GM23248 (cell line): Measurements from ENCODE around the gene RNF166. TPM values are rescaled to one million over a fixed set of nuclear protein-coding genes. Genes with fewer than 3 reads are reported as not detected.

Source experiments
- DNase-seq: peaks from one replicate; pipeline ENCODE4 v3.0.0-alpha.2; 2015
- H2AFZ ChIP-seq: fragments of 200-600 bp; sonication (generic); 2 replicates; pipeline ENCODE4 v1.6.1; 2016; ENCODE audit warnings: antibody characterized with exemption
- H3F3A ChIP-seq: fragments of 200-600 bp; sonication (generic); 2 replicates; pipeline ENCODE4 v1.6.1; 2016; ENCODE audit warnings: mild to moderate bottlenecking, antibody characterized with exemption, mixed run types; ENCODE audit not compliant: insufficient read depth
- H3K27ac ChIP-seq: fragments of 200-600 bp; sonication (generic); 2 replicates; pipeline ENCODE4 v1.5.1; 2016; ENCODE audit warnings: mild to moderate bottlenecking
- H3K27me3 ChIP-seq: fragments of 200-600 bp; sonication (generic); replicated peaks from 2 replicates; pipeline ENCODE4 v1.6.1; 2016; ENCODE audit warnings: mild to moderate bottlenecking; ENCODE audit not compliant: insufficient read depth
- H3K36me3 ChIP-seq: fragments of 200-600 bp; sonication (generic); 2 replicates; pipeline ENCODE4 v1.6.1; 2016; ENCODE audit warnings: low read depth, mild to moderate bottlenecking
- H3K4me1 ChIP-seq: fragments of 200-600 bp; sonication (generic); 2 replicates; pipeline ENCODE4 v1.6.1; 2016; ENCODE audit warnings: mild to moderate bottlenecking; ENCODE audit not compliant: insufficient read depth
- H3K4me2 ChIP-seq: fragments of 200-600 bp; sonication (generic); one replicate; pipeline ENCODE4 v1.6.1; 2016; ENCODE audit warnings: mild to moderate bottlenecking; ENCODE audit not compliant: unreplicated experiment
- H3K4me3 ChIP-seq: fragments of 200-600 bp; sonication (generic); 2 replicates; pipeline ENCODE4 v1.5.1; 2016; ENCODE audit warnings: mild to moderate bottlenecking
- H3K79me2 ChIP-seq: fragments of 200-600 bp; sonication (generic); 2 replicates; pipeline ENCODE4 v1.6.1; 2016; ENCODE audit warnings: mild to moderate bottlenecking; ENCODE audit not compliant: insufficient read depth
- H3K9ac ChIP-seq: fragments of 200-600 bp; sonication (generic); 2 replicates; pipeline ENCODE4 v1.6.1; 2016; ENCODE audit warnings: mild to moderate bottlenecking
- H3K9me2 ChIP-seq: fragments of 200-600 bp; sonication (generic); 2 replicates; pipeline ENCODE4 v1.6.1; 2016; ENCODE audit warnings: mixed run types, mild to moderate bottlenecking, moderate library complexity; ENCODE audit not compliant: insufficient read depth
- H3K9me3 ChIP-seq: fragments of 200-600 bp; sonication (generic); one replicate; pipeline ENCODE4 v1.6.1; 2017; ENCODE audit warnings: low read depth
- H4K20me1 ChIP-seq: fragments of 200-600 bp; sonication (generic); 2 replicates; pipeline ENCODE4 v1.6.0; 2016; ENCODE audit not compliant: insufficient read depth
- EZH2 ChIP-seq: fragments of 200-600 bp; sonication (generic); IDR thresholded peaks from 2 replicates; pipeline ENCODE4 v1.6.1; 2018; ENCODE audit warnings: antibody characterized with exemption, mild to moderate bottlenecking; ENCODE audit not compliant: insufficient read depth, poor library complexity, severe bottlenecking
- EZH2phosphoT487 ChIP-seq: fragments of 200-600 bp; sonication (generic); IDR thresholded peaks from 2 replicates; pipeline ENCODE4 v1.6.1; 2018; ENCODE audit warnings: antibody characterized with exemption, moderate library complexity, mild to moderate bottlenecking, low read depth; ENCODE audit not compliant: insufficient read depth
- WGBS, 2 experiments: methylation state at CpG; one replicate each; pipeline ENCODE4 v1.1.6; 2015 to 2017; ENCODE audit warnings: low lambda C conversion rate in 2 of 2, low coverage in 1 of 2; ENCODE audit errors: missing lambda C conversion rate in 2 of 2; 5-methylcytosine and 5-hydroxymethylcytosine counted together
- in situ Hi-C: fragments of 300-500 bp; cut with MboI; formaldehyde crosslinking; loops from 2 replicates; pipeline ENCODE4 v1.15.0; 2020
- polyA plus RNA-seq: library from polyadenylated mRNA; unstranded; fragments of >200 nt; fragmentation: Nextera tagmentation; extraction: Ambion mirVana; gene quantifications from 2 replicates; pipeline ENCODE4 v1.2.1, GENCODE V29; 2016
- total RNA-seq: library from RNA; depleted of rRNA; stranded (reverse); fragments of >200 nt; shearing (Covaris generic); gene quantifications from 2 replicates; pipeline ENCODE4 v1.2.3, GENCODE V29; 2014

The RNF166 gene
- total and polyA plus RNA-seq, 2 experiments from 2014 or later: 8.9 to 14.6 TPM

DNA sequence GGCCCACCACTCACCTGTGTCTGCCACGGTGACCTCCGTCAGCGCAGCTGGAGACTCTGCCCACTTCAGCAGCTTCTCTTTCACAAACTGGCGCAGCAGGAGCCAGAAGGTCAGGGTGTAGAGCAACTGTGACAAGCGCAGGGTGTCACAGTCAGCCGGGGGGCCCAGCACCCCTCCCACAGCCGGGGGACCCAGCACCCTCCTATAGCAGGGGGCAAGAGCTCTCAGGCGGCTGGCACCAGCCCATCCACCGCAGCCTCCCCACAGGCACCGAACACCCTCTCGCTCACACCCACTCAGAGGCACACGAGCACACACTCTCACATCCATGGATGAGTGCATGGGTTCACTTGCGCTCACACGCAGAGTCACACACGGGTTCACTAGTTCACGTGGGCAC lies 28.9 kb upstream of the RNF166 start:
- H3K27me3 ChIP-seq: no peaks in the 10 kb centered on the region
- TF ChIP-seq EZH2 (no peak), EZH2phosphoT487 (no peak)
- H3F3A ChIP-seq: peaks cover 6% of the 10 kb centered on the region; the same call in 1 of the 2 replicates
- no peaks in the 10 kb centered on the region for H4K20me1 ChIP-seq
- H3K27ac ChIP-seq: no peak overlapping the region
- no peak overlapping the region for H3K4me3 ChIP-seq
- H3K9me2 ChIP-seq: no peaks in the 10 kb centered on the region
- H3K9me3 ChIP-seq: no peaks in the 10 kb centered on the region
- no peak overlapping the region for H3K4me2 ChIP-seq
- in situ Hi-C loops: no loop called here
- H3K9ac ChIP-seq: no peak overlapping the region
- H2AFZ ChIP-seq: no peak overlapping the region
- no peak for DNase-seq
- H3K79me2 ChIP-seq: peaks cover 13% of the 10 kb centered on the region; the same call in 1 of the 2 replicates
- 90 to 93% methylated on average over 16 of the region's 16 CpGs for WGBS, 2 experiments
- H3K36me3 ChIP-seq: peaks cover 20% of the 10 kb centered on the region; the same call in 1 of the 2 replicates
- H3K4me1 ChIP-seq: no peaks in the 10 kb centered on the region

DNA sequence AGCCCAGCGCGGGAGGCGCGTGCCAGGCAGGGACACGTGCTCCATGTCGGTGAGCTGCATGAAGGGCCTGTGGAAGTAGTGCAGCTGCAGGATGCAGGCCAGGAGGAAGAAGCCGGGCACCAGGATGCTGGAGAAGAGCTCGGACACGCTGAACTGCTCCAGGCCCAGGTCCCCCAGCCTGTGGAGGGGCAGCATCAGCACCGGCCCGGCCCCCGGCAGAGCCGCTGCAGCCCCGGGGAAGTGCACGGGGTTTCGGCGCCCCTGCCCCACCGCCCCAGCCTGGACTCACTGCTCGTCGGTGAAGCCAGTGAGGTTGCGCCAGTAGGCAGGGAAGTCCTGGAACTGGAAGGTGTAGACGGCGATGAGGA lies 28.1 kb upstream of the RNF166 start:
- Histone ChIP-seq H3K4me1 (no peaks in the 10 kb centered on the region), H3K9me3 (no peaks in the 10 kb centered on the region), H3K36me3 (peaks cover 20% of the 10 kb centered on the region; the same call in 1 of the 2 replicates), H3F3A (peaks cover 6% of the 10 kb centered on the region; the same call in 1 of the 2 replicates), H3K9me2 (no peaks in the 10 kb centered on the region), H3K4me2 (no peak overlapping the region), H3K79me2 (peaks cover 13% of the 10 kb centered on the region; the same call in 1 of the 2 replicates), H2AFZ (no peak overlapping the region), H4K20me1 (no peaks in the 10 kb centered on the region), H3K27ac (no peak overlapping the region), H3K27me3 (no peaks in the 10 kb centered on the region), H3K9ac (no peak overlapping the region), H3K4me3 (no peak overlapping the region)
- 90% methylated on average over 19 to 23 of the region's 23 CpGs for WGBS, 2 experiments
- no peak for DNase-seq
- in situ Hi-C loops: no loop called here
- TF ChIP-seq EZH2 (no peak), EZH2phosphoT487 (no peak)

DNA sequence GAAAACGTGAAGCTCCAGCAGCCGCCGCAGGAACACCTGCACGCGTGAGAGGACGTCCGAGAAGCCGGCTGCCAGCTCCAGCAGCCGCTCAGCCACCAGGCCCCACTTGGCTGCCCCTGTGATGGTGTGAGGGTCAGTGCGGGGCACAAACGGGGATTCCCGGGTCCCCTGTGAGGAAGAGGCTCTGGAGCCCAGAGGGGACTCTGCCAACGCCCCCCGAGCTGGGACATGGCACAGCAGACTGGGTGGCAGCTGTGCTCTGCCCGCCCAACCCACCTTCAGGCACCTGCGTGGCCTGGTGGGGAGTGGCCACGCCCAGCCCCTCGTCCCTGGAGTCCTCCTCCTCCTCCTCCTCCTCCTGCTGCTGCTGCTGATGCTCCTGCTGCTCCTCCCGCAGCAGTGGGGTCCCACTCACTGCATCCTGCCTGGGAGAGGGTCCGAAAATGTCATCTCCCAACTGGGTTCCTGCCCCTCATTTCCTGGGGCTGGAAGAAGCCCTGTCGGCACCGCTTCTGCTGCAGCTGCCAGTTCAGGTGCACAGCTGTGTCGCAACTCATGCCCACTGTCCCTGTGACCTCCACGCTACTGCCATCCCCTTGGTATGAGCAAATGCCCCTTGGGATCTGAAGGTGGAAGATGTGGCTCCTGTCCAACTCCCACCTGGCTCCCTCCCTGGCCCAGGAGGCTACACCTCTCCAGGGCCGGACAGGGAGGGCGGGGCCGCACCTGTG lies 27.6 kb upstream of the RNF166 start:
- no peak overlapping the region for H3K4me3 ChIP-seq
- no peaks in the 10 kb centered on the region for H3K9me2 ChIP-seq
- no peak overlapping the region for H3K27ac ChIP-seq
- no peak for DNase-seq
- in situ Hi-C loops: no loop called here
- peaks cover 13% of the 10 kb centered on the region; the same call in 1 of the 2 replicates for H3K79me2 ChIP-seq
- no peak overlapping the region for H3K4me2 ChIP-seq
- WGBS, 2 experiments: 92 to 93% methylated on average over 22 to 25 of the region's 27 CpGs
- no peak overlapping the region for H2AFZ ChIP-seq
- no peaks in the 10 kb centered on the region for H4K20me1 ChIP-seq
- H3K4me1 ChIP-seq: no peaks in the 10 kb centered on the region
- peaks cover 20% of the 10 kb centered on the region; the same call in 1 of the 2 replicates for H3K36me3 ChIP-seq
- TF ChIP-seq EZH2 (no peak), EZH2phosphoT487 (no peak)
- H3F3A ChIP-seq: peaks cover 6% of the 10 kb centered on the region; the same call in 1 of the 2 replicates
- H3K9ac ChIP-seq: no peak overlapping the region
- H3K9me3 ChIP-seq: no peaks in the 10 kb centered on the region
- no peaks in the 10 kb centered on the region for H3K27me3 ChIP-seq

DNA sequence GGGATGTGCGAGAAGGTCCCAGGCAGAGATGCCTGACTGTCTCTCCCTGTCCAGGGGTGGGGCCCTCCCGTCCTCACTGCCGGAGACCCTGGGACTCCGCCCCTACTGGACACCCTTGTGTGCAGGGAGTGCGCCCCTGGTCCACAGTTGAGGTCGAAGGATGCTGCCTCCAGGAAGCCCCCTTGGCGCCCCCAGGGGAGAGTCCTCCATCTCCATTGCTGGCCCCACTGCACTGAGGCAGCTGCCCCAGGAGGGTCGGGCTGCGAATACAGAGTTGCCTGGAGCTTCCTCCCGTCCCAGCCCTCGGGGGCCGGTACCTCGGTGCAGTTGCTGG lies 26.7 kb upstream of the RNF166 start:
- H3K9ac ChIP-seq: no peak overlapping the region
- no peak overlapping the region for H3K4me2 ChIP-seq
- no peak for DNase-seq
- TF ChIP-seq EZH2: no peak
- TF ChIP-seq EZH2phosphoT487: no peak
- H3F3A ChIP-seq: peaks cover 6% of the 10 kb centered on the region; the same call in 1 of the 2 replicates
- H3K27me3 ChIP-seq: no peaks in the 10 kb centered on the region
- H4K20me1 ChIP-seq: no peaks in the 10 kb centered on the region
- no peaks in the 10 kb centered on the region for H3K9me3 ChIP-seq
- H2AFZ ChIP-seq: no peak overlapping the region
- no peaks in the 10 kb centered on the region for H3K9me2 ChIP-seq
- whole genome bisulfite sequencing, 2 experiments: 93 to 96% methylated on average over 13 of the region's 13 CpGs
- peaks cover 12% of the 10 kb centered on the region; the same call in 1 of the 2 replicates for H3K79me2 ChIP-seq
- no peak overlapping the region for H3K27ac ChIP-seq
- no peaks in the 10 kb centered on the region for H3K4me1 ChIP-seq
- in situ Hi-C loops: no loop called here
- peaks cover 20% of the 10 kb centered on the region; the same call in 1 of the 2 replicates for H3K36me3 ChIP-seq
- no peak overlapping the region for H3K4me3 ChIP-seq
